Measurements from ENCODE around the gene ATP6V1E1.
A peak's percentile ranks its signal among the peaks of the same experiment; 100 is the strongest.

The ATP6V1E1 gene

GRCh38 chr22:17629641-17630040 lies 1.1 kb upstream of the ATP6V1E1 start:
- Histone ChIP-seq H3K9me3 (ENCODE audit: low read depth, low read length) (no peaks in the 10 kb centered on the region), H3K27ac (no peak overlapping the region; the same call in 1 of the 2 replicates), H3K9ac (ENCODE audit: insufficient read length) (peak overlapping the region; percentile 93), H3K4me3 (peak overlapping the region; percentile 99), H3K36me3 (ENCODE audit: insufficient read depth, low read length) (peaks cover 4% of the 10 kb centered on the region)
- TF ChIP-seq POLR2AphosphoS5 (IDR thresholded peaks at IDR 0.05; ENCODE audit: borderline replicate concordance, low read depth, low read length), result no peak
- no peak for DNase-seq (ENCODE audit: low read depth, low spot score)

DNA sequence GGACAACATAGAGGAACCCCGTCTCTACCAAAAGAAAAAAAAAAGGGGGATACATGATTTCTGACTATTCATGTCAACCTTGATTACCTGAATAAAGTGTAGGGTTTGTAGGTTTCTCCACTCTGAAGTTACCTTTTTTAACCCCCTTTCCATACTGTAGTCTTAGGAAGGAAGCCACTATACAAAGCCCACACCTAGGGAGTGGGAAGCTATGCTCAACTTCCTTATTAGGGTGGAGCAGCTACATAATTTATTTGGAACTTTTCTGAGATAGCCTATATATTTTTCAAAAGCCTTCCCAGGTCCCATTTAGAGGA lies 582 bp upstream of the ATP6V1E1 start:
- H3K36me3 ChIP-seq (ENCODE audit: insufficient read depth, low read length), result peaks cover 4% of the 10 kb centered on the region
- no peak for TF ChIP-seq POLR2AphosphoS5 (IDR thresholded peaks at IDR 0.05; ENCODE audit: borderline replicate concordance, low read depth, low read length)
- TF ChIP-seq FOXP2 (optimal IDR thresholded peaks at IDR 0.05; ENCODE audit: control extremely low read depth, extremely low read length, insufficient read depth), result no peak
- TF ChIP-seq EZH2 (IDR thresholded peaks at IDR 0.05), result no peak
- H3K27ac ChIP-seq, result peak overlapping the region; percentile 88
- no peak for DNase-seq (ENCODE audit: low read depth, low spot score)
- peak overlapping the region; percentile 93 for H3K9ac ChIP-seq (ENCODE audit: insufficient read length)
- H3K9me3 ChIP-seq (ENCODE audit: low read depth, low read length), result no peaks in the 10 kb centered on the region
- peak overlapping the region; percentile 99 for H3K4me3 ChIP-seq

DNA sequence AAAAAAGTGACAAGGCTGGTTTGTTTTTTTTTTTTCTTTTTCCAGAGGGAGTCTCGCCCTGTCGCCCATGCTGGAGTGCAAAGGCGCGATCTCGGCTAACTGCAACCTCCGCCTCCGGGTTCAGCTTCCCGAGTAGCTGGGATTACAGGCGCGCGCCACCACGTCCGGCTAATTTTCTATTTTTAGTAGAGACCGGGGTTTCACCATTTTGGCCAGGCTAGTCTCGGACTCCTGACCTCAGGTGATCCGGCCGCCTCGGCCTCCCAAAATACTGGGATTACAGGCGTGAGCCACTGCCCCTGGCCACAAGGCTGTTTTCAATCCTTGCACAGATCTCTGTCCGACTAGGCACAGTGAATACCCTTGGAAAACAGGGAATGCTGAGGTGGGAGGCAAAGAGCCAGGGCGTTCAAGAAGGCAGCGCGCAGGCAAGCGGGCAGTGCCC lies 566 bp downstream of the ATP6V1E1 start:
- no peak for DNase-seq (ENCODE audit: low read depth, low spot score)
- Histone ChIP-seq H3K36me3 (ENCODE audit: insufficient read depth, low read length) (peaks cover 6% of the 10 kb centered on the region), H3K9me3 (ENCODE audit: low read depth, low read length) (no peaks in the 10 kb centered on the region), H3K27ac (peak overlapping the region; percentile 75; the same call in 1 of the 2 replicates), H3K4me3 (peak overlapping the region; percentile 99), H3K9ac (ENCODE audit: insufficient read length) (peak overlapping the region; percentile 93)
- TF ChIP-seq POLR2AphosphoS5 (IDR thresholded peaks at IDR 0.05; ENCODE audit: borderline replicate concordance, low read depth, low read length) (no peak), EZH2 (IDR thresholded peaks at IDR 0.05) (no peak), FOXP2 (optimal IDR thresholded peaks at IDR 0.05; ENCODE audit: control extremely low read depth, extremely low read length, insufficient read depth) (no peak)

GRCh38 chr22:17613280-17613679 lies 15.3 kb downstream of the ATP6V1E1 start:
- TF ChIP-seq EZH2 (IDR thresholded peaks at IDR 0.05) (no peak), POLR2AphosphoS5 (IDR thresholded peaks at IDR 0.05; ENCODE audit: borderline replicate concordance, low read depth, low read length) (no peak), FOXP2 (optimal IDR thresholded peaks at IDR 0.05; ENCODE audit: control extremely low read depth, extremely low read length, insufficient read depth) (no peak)
- no peak for DNase-seq (ENCODE audit: low read depth, low spot score)
- Histone ChIP-seq H3K9me3 (ENCODE audit: low read depth, low read length) (no peaks in the 10 kb centered on the region), H3K4me3 (no peak overlapping the region), H3K27ac (no peak overlapping the region), H3K36me3 (ENCODE audit: insufficient read depth, low read length) (peaks cover 46% of the 10 kb centered on the region), H3K9ac (ENCODE audit: insufficient read length) (no peak overlapping the region)

DNA sequence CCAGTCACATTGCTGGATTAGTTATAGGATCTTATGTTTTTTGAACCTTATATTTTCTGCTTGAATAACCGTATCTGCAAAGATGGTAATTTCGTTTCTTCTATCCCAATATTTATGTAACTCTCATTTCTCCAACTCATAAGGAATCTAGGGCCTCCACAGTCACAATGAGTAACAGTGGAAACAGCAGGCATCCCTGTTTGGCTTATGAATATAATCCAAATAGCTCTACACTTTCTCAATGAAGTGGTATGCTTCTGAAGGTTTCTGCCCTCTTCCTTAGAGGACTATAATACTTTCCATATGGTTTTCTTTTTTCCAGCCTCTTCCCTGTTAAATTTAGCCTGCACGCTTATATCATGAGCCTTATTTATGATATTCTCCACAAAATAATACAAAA lies 16.5 kb downstream of the ATP6V1E1 start:
- no peak for DNase-seq (ENCODE audit: low read depth, low spot score)
- Histone ChIP-seq H3K27ac (no peak overlapping the region), H3K9ac (ENCODE audit: insufficient read length) (no peak overlapping the region), H3K9me3 (ENCODE audit: low read depth, low read length) (no peaks in the 10 kb centered on the region), H3K4me3 (no peak overlapping the region), H3K36me3 (ENCODE audit: insufficient read depth, low read length) (peaks cover 45% of the 10 kb centered on the region)
- TF ChIP-seq EZH2 (IDR thresholded peaks at IDR 0.05) (no peak), POLR2AphosphoS5 (IDR thresholded peaks at IDR 0.05; ENCODE audit: borderline replicate concordance, low read depth, low read length) (no peak), FOXP2 (optimal IDR thresholded peaks at IDR 0.05; ENCODE audit: control extremely low read depth, extremely low read length, insufficient read depth) (no peak)

DNA sequence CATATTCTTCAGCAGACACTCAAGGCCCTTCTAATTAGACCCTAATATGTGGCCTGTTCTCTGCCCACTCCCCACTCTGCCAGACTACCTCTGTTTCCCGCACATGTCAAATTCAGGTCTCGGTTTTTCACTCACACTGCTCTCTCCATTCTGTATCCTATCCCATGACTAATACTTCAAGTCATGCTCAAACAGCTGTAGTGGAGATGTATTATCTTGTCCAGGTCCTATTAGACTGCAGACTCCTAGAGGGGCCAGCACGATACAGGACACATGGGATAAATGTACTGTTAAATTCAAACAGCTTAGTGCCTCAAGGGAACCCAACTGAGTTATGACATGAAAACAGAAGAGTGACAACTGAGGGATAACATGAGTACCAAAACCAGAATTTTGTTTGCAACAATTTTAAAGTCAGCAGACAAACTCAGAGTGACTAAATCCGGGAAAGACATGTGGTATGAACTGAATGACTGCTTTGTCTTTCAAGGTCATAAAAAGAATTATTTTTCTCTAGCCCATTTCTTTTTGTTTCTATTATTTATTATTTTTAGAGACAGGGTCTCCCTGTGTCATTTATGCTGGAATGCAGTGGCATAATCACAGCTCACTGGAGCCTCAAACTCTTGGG lies 20.5 kb downstream of the ATP6V1E1 start:
- no peak overlapping the region for H3K4me3 ChIP-seq
- no peak overlapping the region for H3K27ac ChIP-seq
- H3K36me3 ChIP-seq (ENCODE audit: insufficient read depth, low read length), result peaks cover 46% of the 10 kb centered on the region
- no peak overlapping the region for H3K9ac ChIP-seq (ENCODE audit: insufficient read length)
- DNase-seq (ENCODE audit: low read depth, low spot score), result no peak
- TF ChIP-seq POLR2AphosphoS5 (IDR thresholded peaks at IDR 0.05; ENCODE audit: borderline replicate concordance, low read depth, low read length), result no peak
- no peak for TF ChIP-seq EZH2 (IDR thresholded peaks at IDR 0.05)
- no peaks in the 10 kb centered on the region for H3K9me3 ChIP-seq (ENCODE audit: low read depth, low read length)

DNA sequence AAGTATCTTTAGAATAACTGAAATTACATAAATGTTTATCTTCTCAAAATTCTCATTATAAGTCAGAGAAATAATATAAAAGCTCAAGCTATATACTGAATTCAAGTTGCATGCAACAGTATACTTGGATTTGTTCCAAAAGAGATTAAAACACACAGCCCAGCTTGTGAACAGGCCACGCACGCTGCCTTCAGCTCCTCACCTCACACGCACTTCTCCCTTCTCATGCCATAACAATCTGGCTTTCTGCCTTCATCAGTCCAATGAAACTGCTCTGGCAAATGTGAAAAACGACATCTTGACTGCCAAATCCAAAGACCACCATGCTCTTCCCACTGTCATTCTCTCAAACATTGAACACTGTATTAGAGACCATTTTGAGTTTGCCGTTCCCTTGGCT lies 22.1 kb downstream of the ATP6V1E1 start:
- peaks cover 31% of the 10 kb centered on the region for H3K36me3 ChIP-seq (ENCODE audit: insufficient read depth, low read length)
- peak overlapping the region; percentile 11 for H3K9ac ChIP-seq (ENCODE audit: insufficient read length)
- H3K9me3 ChIP-seq (ENCODE audit: low read depth, low read length), result no peaks in the 10 kb centered on the region
- H3K27ac ChIP-seq, result peak overlapping the region; percentile 82
- peak overlapping the region; percentile 1; the same call in 1 of the 2 replicates for H3K4me3 ChIP-seq
- TF ChIP-seq POLR2AphosphoS5 (IDR thresholded peaks at IDR 0.05; ENCODE audit: borderline replicate concordance, low read depth, low read length), result no peak
- TF ChIP-seq EZH2 (IDR thresholded peaks at IDR 0.05), result no peak
- no peak for TF ChIP-seq FOXP2 (optimal IDR thresholded peaks at IDR 0.05; ENCODE audit: control extremely low read depth, extremely low read length, insufficient read depth)
- peak; percentile 20 for DNase-seq (ENCODE audit: low read depth, low spot score)

DNA sequence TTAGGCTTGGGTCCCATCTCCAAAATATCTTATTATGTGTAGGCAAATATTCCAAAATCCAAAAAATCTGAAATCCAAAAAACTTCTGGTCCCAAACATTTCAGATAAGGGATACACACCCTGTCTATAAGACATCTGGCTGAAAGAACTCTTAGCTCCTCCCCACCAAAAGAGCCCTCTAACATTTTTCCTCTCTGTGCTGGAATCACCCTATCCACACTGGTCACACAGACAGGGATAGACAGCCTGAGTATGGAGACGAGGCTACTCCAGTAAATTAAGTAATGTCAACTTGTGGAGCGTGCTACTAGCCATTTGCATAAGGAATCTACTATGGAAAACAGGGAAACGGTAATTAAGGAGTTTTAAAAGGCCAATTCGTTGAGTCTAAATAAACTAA lies 24.9 kb downstream of the ATP6V1E1 start:
- no peak overlapping the region for H3K27ac ChIP-seq
- no peak for TF ChIP-seq POLR2AphosphoS5 (IDR thresholded peaks at IDR 0.05; ENCODE audit: borderline replicate concordance, low read depth, low read length)
- no peak for TF ChIP-seq FOXP2 (optimal IDR thresholded peaks at IDR 0.05; ENCODE audit: control extremely low read depth, extremely low read length, insufficient read depth)
- no peak for TF ChIP-seq EZH2 (IDR thresholded peaks at IDR 0.05)
- H3K36me3 ChIP-seq (ENCODE audit: insufficient read depth, low read length), result peaks cover 35% of the 10 kb centered on the region
- no peak overlapping the region for H3K9ac ChIP-seq (ENCODE audit: insufficient read length)
- H3K9me3 ChIP-seq (ENCODE audit: low read depth, low read length), result no peaks in the 10 kb centered on the region
- DNase-seq (ENCODE audit: low read depth, low spot score), result no peak
- H3K4me3 ChIP-seq, result no peak overlapping the region

DNA sequence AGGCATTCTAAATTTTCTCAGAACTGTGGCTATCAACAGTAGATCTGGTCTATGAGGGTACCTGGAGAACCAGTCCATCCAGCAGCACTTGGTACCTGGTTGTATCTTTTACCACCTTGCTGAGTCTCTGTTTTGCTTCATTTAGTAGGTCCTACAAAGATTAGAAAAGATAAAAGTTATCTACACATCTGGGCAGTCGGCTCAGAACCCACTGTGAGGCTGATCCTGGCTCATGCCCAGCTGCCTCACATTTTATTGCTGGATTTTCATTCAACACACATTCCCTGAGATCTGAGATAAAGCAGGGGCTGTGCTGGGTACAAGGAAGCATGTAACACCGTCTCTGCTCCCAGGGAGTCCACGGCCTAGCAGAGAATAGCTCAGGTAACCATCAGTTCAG lies 27.5 kb downstream of the ATP6V1E1 start:
- peaks cover 52% of the 10 kb centered on the region for H3K36me3 ChIP-seq (ENCODE audit: insufficient read depth, low read length)
- H3K9ac ChIP-seq (ENCODE audit: insufficient read length), result no peak overlapping the region
- no peaks in the 10 kb centered on the region for H3K9me3 ChIP-seq (ENCODE audit: low read depth, low read length)
- no peak overlapping the region for H3K4me3 ChIP-seq
- no peak overlapping the region for H3K27ac ChIP-seq
- no peak for DNase-seq (ENCODE audit: low read depth, low spot score)
- no peak for TF ChIP-seq FOXP2 (optimal IDR thresholded peaks at IDR 0.05; ENCODE audit: control extremely low read depth, extremely low read length, insufficient read depth)
- no peak for TF ChIP-seq EZH2 (IDR thresholded peaks at IDR 0.05)
- TF ChIP-seq POLR2AphosphoS5 (IDR thresholded peaks at IDR 0.05; ENCODE audit: borderline replicate concordance, low read depth, low read length), result no peak
